Middle frontal gyrus (tissue), 1 donor: Measurements from ENCODE around the gene ZNF483.
"Not testable (repeated sequence)": the region's sequence is repeated elsewhere in the genome, so short reads cannot be mapped to it uniquely, and the experiment has no call there.

Experiments
- DNase-seq: peaks from one replicate; pipeline ENCODE4 v3.0.0-alpha.2; 2015; ENCODE audit warnings: low spot score; ENCODE audit errors: extremely low spot score

Gene ZNF483

DNA sequence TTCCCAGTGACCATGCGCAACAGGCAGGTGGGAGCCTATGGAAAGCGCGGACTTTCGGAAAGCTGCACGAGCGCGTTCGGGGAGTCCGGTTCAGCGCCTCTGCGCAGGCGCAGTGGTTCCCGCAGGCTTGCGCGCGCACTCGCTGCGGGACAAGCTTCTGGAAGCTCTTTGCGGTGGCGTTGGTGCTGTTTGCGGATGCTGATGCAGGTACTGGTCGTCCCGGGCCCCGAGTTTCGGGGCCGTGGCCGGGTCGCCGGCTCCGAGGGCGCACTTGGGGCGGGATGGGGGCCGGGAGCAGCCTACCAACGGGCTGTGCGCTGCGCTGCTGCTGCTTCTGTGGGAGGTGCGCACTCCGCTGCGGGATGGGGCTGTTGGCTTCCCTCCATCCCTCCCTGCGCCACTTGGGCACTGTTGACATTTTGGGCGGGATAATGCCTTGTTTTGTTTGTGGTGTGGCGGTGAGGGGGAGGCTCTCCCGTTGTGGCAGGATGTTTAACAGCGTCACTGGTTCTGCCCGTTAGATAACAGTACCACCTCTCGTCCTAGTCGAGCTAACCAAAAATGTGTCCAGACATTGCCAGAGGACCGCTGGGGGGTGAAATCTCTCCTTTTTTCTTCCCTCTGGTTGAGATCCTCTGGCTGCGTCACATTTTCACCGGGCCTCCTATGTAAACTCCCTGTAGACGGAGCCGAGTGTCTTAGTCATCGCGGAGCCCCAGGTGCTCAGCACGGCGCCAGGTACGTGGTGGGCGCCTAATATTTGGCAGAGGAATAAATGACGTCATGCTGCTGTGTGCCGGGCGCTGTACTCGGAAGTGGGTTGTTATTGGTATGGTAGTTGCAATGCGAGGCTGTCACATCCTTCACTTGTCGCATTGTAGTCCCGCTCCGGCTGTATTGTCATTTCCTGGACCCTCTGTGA lies at the start of gene ZNF483:
ZNF483 (plus strand) TSS at position 124 of the 922 bp plus-strand sequence. CDS start 2,217 bp downstream, outside the sequence.
- DNase-seq, result peak; percentile 90

DNA sequence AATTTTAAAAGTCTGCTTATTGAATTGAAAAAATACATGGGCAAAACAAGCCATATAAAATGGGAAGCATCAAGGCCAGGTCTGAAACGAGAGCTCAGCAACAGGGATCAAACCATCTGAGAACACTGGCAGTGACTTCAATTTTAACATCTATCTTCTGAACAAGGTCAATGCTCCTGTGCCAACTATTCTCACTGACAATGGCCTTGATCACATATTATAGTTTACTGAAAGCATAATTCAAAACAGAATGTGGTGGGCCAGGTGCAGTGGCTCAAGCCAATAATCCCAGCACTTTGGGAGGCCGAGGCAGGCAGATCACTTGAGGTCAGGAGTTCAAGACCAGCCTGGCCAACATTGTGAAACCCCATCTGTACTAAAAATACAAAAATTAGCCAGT lies 49.8 kb upstream of the ZNF483 start:
- no peak for DNase-seq

DNA sequence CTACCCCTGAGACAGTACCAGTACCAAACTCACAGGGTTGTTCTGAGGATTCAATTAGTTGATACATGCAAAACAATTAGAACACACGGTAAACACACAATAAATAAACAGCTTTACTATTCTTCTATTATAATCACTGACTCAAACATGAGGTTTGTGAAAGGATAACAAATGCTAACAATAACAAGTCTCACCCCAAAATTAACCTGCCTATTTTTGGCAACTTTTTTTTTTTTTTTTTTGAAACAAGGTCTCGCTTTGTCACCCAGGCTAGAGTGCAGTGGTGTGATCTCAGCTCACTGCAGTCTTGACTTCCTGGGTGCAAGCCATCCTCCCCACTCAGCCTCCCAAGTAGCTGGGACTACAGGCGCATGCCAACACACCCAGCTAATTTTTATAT lies 47.3 kb upstream of the ZNF483 start:
- DNase-seq, result no peak

DNA sequence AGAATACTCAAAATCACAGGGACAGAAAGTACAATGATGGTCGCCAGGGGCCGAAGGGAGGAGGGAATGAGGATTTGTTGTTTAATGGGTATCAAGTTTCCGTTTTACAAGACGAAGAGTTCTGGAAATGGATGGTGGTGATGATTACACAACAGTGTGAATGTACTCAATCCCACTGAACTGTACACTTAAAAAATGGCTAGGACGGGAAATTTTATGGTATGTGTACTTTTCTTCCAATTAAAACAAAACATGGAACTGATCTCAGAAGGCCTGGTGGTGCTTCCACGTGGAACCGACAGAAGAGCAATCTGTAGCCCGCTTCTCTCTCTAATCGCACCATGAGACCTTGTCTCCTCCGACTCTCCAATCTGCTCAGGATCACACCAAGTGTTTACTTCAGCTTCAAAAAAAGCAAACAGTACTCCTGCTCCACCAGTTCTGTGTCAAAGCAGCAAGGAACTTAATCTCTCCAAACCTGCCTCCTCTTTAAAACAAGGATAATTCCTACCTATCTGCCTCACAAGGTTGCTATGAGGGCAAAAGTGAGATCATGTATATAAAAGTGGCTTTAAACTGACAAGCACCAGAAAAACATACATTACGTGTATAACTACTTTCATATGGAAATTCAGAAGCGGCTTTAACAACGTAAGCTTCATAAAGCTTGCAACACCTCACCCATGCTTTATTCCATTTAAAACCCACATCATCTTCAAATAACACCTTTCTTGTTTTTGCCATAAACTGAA lies 42.9 kb upstream of the ZNF483 start:
- no peak for DNase-seq

DNA sequence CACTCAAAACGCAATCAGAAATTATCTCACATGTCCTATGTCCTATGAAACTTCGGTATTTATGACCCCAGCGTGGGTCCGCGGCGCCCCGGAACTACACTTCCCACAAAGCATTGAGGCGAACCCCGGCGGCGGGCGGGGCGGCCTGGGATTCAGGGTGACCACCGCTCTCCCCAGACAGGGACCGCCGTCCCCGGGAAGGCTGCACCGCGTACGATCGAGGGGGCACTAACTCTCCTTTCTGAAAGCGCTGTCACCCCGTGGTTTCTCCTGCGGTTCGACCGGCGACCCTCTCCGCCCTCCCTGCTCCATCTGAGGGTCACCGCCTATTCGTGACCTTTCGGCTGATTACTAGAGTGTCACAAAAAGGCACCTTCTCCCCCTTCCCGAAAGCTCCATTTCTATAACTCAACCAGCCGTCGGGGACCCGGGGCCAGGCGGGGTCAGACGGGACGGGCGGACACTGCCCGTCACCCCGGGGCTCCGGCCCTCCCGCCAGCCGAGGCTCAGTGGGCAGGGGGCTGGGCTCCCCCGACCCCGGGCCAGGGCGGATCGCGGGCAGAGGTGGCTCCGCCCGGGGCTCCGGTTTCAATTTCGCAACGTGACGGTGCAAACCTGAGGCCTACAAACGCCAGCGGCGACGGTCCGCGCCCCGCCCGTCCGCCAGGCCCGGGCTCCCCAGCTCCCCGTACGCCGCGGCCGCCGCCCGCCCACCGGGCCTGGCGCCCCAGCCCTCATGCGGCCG lies 42.1 kb upstream of the ZNF483 start:
- DNase-seq, result no peak

DNA sequence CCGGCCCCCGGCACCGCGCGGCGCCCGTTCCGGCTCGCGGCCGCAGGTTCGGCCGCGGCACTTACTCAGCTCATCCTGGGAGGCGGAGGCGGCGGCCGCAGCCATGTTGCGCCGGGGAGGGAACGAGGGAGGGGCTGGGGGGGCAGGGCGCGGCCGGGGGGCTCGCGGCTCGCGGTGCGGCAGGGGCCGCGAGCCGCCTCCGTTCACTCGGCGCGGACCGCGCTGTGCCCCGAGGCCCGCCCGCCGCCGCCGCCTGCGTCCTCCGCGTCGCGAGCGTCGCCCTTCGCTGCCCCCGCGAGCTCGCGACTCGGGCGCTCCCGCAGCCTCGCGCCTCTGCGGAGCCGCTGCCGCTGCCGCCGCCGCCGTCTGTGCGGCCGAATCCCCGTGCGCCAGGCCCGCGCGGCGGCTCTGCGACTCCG lies 41.5 kb upstream of the ZNF483 start:
- peak; percentile 29 for DNase-seq

DNA sequence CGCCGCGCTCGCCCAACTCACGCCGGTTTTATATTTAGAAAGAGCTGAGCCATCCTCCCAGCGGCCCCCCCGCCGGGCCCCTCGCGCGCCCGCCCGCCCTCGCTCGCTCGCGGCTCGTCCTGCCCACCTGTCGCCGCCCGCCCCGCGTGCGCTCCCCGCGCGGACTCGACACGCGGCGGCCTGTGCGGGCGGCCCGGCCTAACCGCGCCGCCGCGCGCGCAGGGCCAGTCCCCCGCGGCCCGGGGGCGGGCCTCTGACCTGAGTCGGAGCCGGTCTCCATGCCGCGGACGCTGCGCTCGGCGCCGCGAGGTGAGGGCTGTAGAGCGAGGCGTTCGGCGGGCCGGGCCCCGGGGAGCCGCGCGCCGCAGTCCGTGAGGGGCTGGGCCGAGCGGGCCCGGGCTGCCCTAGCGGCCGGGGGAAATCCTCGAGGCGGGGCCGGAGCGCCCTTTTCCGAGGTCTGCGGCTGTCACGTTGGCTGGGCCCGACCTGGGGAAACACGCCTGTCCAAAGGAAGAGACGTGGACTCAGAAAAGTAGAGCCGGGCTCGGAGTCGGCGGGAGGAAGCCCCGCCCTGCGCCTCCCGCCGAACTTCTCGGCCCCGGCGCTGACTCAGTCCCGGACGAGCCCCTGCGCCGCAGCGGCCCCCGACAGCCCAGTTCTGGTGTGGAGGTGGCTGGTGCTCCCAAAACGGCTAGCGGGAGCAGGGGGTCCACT lies 41.0 kb upstream of the ZNF483 start, which contains the start of gene ECPAS:
ECPAS (minus strand) TSS at position 526 of the 714 bp plus-strand sequence. CDS start 11,465 bp downstream, outside the sequence.
- DNase-seq, result peak; percentile 16

DNA sequence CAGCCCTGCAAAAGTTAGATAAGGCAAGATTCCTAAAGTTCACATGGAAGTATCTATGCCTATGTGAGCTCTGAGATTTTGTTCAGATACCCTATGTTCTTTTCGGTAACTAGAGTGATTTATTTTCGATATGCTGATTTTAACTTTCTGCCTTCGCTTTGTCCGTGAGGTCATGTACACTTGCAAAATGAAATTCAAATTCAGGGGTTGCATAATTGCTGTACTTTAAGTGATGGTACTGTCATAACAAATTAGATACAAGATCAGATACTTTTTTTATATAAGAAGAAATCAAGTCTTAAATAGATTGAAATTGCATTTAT lies 40.4 kb upstream of the ZNF483 start:
- no peak for DNase-seq

DNA sequence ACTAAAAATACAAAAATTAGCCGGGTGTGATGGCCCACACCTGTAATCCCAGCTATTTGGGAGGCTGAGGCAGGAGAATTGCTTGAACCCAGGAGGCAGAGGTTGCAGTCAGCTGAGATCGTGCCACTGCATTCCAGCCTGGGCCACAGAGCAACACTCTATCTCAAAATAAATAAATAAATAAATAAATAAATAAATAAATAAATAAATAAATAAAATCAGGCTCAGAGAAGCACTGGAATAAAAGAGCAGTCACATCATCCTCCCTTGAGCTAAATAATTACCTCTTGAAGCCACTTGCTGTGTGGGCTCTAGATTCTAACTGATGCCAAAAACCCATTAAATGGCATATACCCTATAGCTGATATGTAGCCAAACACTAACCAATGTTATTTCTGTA lies 27.8 kb upstream of the ZNF483 start:
- DNase-seq, result not testable (repeated sequence)

DNA sequence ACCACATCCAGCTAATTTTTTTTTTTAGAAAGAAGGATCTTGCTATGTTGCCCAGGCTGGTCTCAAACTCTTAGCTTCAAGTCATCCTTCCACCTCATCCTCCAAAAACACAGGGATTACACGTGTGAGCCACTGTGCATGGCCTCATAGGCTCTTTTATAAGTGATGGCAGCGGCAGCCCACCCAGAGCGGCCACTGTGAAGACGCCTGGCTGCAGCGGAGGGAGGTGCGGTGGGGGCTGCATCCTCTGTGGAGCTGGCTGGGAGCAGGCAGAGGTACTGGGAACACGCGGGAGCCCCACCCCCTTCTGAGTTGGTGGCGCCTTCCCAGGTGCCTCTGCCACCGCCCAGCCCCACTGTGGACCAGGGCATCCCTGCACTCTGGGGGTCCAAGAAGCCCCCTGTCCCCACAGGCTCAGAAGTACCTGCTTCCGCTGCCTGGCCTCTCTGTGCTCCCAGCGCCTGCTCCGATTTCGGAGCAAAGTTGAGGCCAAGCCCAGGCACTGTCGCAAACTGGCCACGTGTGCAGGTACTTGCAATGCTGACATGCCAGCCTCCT lies 23.9 kb upstream of the ZNF483 start:
- no peak for DNase-seq

DNA sequence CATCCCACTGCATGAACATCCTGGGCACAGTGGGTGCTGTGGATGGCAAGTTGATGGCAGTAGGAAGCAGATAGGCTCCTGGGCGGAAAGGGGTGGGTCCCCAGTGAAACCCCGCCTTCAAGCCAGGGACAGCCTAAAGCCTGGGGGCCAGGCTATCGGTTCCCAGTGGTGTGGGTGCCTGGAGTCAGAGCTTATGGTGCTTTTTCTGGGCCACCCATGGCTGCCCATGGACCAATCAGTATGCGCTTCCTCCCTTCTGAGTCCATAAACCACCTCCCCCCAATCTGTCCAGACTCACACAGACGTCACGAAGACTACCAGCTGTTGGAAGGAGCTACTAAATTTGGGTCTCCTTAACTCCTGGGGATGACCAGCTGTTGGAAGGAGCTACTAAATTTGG lies 23.3 kb upstream of the ZNF483 start:
- DNase-seq, result no peak

DNA sequence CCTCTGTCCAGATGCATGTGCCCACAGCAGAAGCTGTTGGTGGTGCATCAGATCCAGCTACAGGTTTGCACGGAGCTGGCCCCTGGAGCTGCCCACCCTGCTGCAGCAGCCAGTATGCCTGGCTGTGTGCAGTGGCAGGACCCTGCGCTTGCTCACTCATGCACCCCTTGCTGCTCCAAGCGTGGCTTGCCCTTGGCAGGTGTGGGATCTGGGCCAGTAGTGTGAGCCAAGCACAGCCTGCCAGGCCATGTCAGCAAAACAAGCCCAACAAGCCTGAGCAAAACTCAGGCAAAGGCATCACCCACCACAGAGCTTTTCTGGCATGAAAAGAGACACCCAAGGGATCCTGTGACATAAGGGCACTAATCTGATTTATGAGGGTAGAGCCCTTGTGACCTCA lies 22.5 kb upstream of the ZNF483 start:
- DNase-seq, result no peak

DNA sequence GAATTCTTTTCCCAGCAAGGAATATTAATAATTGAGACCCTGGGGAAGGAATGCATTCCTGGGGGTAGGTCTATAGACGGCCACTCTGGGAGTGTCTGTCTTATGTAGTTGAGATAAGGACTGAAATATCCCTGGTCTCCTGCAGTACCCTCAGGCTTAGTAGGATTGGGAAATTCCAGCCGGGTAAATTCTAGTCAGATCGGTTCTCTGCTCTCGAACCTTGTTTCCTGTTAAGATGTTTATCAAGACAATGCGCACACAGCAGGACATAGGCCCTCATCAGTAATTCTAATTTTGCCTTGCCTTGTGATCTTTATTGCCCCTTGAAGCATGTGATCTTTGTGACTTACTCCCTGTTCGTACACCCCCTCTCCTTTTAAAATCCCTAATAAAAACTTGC lies 13.4 kb upstream of the ZNF483 start:
- DNase-seq, result not testable (repeated sequence)

DNA sequence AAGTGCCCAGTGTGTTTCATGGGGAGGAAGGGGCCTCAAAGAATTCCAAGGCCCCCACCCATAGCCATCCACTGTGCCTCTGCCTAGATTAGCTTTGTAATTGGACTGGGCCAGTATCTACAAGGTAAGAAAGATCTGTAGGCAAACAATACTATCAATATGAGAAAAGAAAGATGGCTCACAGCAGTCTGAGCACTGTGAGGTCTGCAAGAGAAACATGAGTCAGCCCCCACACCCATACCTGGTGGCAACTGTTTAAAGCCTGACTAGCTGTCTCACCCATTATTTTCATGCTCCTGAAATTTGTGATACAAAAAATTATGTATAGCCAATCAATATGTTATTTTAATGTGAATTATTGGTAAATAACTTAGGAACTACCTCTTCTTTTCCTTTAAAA lies 10.0 kb upstream of the ZNF483 start:
- DNase-seq, result no peak

DNA sequence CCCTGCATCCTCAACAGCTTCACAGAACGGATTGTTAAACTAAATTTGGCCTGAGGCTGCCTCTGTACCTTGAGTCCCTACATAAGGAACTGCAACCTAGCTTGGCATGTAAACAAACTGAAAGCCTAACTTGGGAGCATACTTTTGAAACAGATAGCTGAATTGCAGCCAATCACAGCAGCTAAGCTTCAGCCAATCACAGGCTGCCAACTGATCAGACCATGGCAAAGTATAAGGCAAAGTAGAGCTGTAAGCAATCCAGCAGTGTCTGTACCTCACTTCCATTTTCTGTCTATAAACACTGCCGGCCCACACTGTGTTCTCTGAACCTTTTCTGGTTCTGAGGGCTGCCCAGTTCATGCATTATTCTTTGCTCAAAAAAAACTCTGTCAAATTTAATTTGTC lies 8.9 kb upstream of the ZNF483 start:
- no peak for DNase-seq

DNA sequence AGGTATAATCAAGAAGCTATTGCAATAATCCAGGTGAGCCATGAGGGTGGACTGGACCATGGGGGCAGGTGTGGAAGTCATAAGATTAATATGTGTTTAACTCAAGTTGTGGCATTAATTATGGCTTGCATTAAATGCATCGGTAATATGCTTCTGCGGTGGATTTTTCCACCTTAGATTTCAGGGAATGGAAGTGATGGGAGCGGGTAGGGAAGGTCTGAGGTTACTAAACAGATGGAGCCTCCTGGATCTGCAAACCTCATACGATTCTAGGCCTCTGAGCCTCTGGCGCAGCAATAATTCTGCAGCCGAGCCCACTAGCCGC lies 286 bp upstream of the ZNF483 start:
- no peak for DNase-seq

DNA sequence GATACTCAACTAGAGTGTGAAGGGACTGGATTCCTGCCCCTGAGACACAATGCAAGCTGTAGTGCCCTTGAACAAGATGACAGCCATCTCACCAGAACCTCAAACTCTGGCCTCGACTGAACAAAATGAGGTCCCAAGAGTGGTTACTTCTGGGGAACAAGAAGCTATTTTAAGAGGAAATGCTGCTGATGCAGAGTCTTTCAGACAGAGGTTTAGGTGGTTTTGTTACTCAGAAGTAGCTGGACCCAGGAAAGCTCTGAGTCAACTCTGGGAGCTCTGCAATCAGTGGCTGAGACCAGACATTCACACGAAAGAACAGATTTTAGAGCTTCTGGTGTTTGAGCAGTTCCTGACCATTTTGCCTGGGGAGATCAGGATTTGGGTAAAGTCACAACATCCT lies 2.4 kb downstream of the ZNF483 start:
- DNase-seq, result no peak

DNA sequence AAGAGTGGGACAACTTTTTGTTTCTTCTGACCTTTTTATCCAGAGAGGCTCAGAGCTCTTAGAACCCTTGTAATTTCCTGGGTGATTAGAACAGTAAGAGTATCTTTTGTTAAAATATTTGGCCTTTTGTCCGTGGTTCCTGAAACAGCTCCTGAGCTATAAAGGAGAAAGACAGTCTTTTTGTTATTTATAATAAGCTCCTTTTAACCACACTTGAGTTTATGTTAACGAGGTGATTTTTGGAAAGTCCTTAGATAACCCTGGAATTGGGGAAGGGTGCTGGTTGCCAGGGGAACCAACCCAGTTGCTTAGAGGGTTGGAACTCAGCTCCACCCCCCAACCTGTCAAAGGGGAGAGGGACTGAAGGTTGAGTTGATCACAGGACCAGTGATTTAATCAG lies 4.8 kb downstream of the ZNF483 start:
- DNase-seq, result no peak

DNA sequence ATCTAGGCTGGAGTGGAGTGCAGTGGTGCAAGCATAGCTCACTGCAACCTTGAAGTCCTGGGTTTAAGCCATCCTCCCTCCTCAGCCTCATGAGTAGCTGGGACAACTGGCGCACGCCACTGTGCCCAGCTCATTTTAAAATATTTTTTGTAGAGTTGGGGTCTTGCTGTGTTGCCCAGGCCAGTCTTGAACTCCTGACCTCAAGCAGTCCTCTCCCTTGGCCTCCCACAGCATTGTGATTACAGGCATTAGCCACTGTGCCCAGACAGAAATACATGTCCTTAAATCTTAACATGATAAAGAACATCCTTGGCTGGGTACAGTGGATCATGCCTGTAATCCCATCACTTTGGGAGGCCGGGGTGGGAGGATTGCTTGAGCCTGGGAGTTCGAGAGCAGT lies 6.7 kb downstream of the ZNF483 start:
- no peak for DNase-seq

DNA sequence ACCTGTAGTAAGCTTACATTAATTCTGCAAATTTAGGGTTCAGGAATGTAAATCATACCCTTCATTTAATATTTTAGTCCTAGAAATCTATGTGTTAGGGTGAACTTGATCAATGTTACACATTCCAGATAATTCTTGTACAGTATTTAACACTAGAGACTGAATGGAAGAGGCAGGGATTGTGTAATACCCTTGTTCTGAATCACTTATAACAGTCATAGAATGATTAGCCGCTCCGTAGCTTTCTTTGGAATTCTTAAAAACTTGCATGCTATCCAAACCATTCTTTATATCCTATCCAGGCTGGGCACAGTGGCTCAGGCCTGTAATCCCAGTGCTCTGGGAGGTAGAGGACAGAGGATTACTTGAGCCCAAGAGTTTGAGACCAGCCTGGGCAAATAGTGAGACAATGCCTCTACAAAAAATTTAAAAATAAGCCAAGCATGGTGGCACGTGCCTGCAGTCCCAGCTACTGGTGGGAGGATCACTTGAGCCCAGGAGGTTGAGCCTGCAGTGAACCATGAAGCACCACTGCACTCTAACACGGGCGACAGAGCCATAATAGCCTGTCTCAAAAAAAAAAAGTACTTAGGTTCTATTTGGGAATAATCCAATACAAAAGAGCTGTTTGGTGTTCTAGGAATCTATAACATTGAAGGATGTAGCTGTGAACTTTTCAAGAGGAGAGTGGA lies 8.3 kb downstream of the ZNF483 start:
- no peak for DNase-seq
